ENCODE results near the gene IL15RA. TPM values are rescaled to one million over a fixed set of nuclear protein-coding genes. Genes with fewer than 3 reads are reported as not detected.

Gene IL15RA
- total RNA-seq (17.7 TPM), polyA plus RNA-seq (10 to 100 TPM in 1 of 4 donors, 1 to 10 TPM in 3; 9.1 to 13.4 (median 9.5) TPM)

DNA sequence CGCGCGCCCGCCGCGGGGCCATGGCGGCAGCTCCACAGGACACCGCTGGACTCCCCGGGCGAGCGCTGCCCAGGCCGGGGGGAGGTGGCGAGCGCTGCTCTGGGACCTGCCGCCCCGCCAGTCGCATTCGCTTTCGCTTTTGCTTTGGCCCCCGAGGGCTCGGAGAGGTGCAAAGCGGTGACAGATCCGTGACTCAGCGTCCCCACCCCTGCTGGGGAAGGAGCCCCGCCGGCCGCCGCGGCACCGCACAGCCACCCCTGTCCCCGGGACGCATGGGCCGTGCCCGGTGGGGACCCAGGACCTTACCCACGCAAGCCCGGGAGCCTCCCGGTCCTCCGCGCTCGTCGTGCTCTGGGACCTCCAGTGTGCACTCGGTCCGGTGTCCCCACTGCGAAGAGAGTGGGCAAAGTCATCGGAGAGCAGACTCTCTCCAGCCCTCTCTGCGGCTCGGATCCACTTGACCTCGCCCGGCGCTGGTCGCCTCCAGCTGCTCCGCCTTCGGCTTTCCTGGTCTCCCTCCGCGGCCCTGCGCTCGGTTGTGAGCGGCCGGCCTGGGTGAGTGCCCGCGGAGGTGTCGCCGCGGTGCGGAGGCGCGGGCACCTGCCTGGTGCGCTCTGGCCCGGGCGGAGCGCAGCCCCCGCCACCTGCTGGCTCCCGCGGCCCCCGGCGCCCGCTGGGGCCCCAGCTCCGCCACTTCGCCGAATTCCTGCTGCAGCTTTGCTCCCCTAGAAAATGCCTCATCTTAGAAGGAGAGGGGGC is at the start of gene IL15RA:
IL15RA (minus strand) TSS at position 73 of the 759 bp plus-strand sequence; CDS start at position 22, 51 bp downstream.
- H3K9me3 ChIP-seq (ENCODE audit: control insufficient read depth in 2 of 2, low read length in 2 of 2), result no peaks in the 10 kb centered on the region
- H3K27me3 Mint-ChIP-seq, result peaks cover 5% of the 10 kb centered on the region
- H3K4me1 Mint-ChIP-seq, result peaks cover 16 to 41% (median 26%) of the 10 kb centered on the region in 4 donors

DNA sequence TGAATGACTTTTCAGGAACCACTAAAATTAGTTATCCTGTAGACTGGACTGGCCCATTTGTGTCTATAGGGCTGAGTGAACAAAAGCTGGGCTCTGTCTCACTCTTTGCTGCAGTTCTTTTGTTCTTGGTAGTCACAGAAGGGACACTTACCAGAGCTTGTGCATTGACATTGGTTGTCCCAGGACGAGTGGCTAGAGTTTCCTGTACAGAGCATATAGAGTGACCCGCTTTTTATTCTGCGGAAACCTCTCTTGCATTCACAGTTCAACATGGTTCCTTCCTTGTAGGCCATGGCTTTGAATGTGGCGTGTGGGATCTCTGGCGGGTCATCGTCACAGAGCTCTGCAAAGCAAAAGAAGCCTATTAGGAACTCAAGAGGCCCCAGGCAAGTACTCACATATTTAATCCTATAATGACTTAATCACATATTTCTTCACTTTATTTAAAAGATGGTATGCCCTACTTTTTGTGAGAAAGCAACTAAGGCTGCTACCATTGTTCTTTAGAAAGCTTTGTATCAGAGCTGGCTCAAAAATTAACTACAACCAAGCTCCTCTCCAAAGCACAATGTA is 48.4 kb upstream of the IL15RA start:
- no peak for ATAC-seq (ENCODE audit: low read depth in 2 of 2)
- peaks cover 0 to 9% (median 0%) of the 10 kb centered on the region in 7 donors for H3K9me3 Mint-ChIP-seq
- no peak overlapping the region for H3K4me3 Mint-ChIP-seq
- H3K36me3 ChIP-seq (ENCODE audit: control insufficient read depth, insufficient read depth, low read length), result peaks cover 80% of the 10 kb centered on the region
- peaks cover 32% of the 10 kb centered on the region for H3K4me1 ChIP-seq (ENCODE audit: control insufficient read depth, insufficient read depth, low read length, poor library complexity, severe bottlenecking)
- H3K27me3 Mint-ChIP-seq, result no peaks in the 10 kb centered on the region
- peaks cover 20 to 77% (median 43%) of the 10 kb centered on the region in 4 donors for H3K4me1 Mint-ChIP-seq
- H3K27me3 ChIP-seq (ENCODE audit: control insufficient read depth, insufficient read depth, low read length), result no peaks in the 10 kb centered on the region
- peak overlapping the region; percentile 60 for H3K27ac ChIP-seq (ENCODE audit: insufficient read depth, low read length, poor library complexity, severe bottlenecking)
- peak overlapping the region; percentile 9 to 76 (median 48) for H3K27ac Mint-ChIP-seq
- H3K9me3 ChIP-seq (ENCODE audit: control insufficient read depth in 2 of 2, low read length in 2 of 2), result peaks cover 2 to 5% of the 10 kb centered on the region in 2 experiments
- H3K4me3 ChIP-seq (ENCODE audit: low read depth, low read length), result no peak overlapping the region
- no peak for DNase-seq
- peaks cover 71% of the 10 kb centered on the region for H3K36me3 Mint-ChIP-seq

More for the DNA sequence above, at the start of gene IL15RA:
- H3K4me1 ChIP-seq (ENCODE audit: control insufficient read depth, insufficient read depth, low read length, poor library complexity, severe bottlenecking), result peaks cover 37% of the 10 kb centered on the region
- peak within 1 kb of the TSS; percentile 89 for H3K27ac ChIP-seq (ENCODE audit: insufficient read depth, low read length, poor library complexity, severe bottlenecking)
- no peaks in the 10 kb centered on the region for H3K9me3 Mint-ChIP-seq
- peak; percentile 84 to 87 for ATAC-seq (ENCODE audit: low read depth in 2 of 2)
- no peaks in the 10 kb centered on the region for H3K36me3 Mint-ChIP-seq
- no peaks in the 10 kb centered on the region for H3K27me3 ChIP-seq (ENCODE audit: control insufficient read depth, insufficient read depth, low read length)
- peak within 1 kb of the TSS; percentile 96 to 99 (median 98) for H3K4me3 Mint-ChIP-seq
- peak within 1 kb of the TSS; percentile 96 to 98 (median 97) for H3K27ac Mint-ChIP-seq
- no peaks in the 10 kb centered on the region for H3K36me3 ChIP-seq (ENCODE audit: control insufficient read depth, insufficient read depth, low read length)
- H3K4me3 ChIP-seq (ENCODE audit: low read depth, low read length), result peak within 1 kb of the TSS; percentile 89
- DNase-seq, result peak; percentile 79 to 93 (median 82)

DNA sequence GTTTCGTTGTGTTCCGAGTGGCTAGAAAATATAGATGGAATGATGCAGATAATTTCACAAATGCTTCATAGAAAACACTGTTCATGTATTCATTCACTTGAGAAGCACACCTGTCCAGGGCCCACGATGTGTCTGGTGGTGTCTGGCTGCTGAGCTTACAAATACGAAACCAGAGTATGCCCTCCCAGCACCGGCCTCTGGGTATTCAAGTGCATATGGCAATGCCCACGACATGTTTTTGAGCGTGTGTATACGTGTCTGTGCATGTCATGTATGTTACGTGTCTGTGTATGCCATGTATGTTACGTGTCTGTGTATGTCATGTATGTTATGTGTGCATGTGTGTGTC is 47.0 kb upstream of the IL15RA start:
- Histone ChIP-seq H3K4me3 (ENCODE audit: low read depth, low read length) (no peak overlapping the region), H3K27ac (ENCODE audit: insufficient read depth, low read length, poor library complexity, severe bottlenecking) (peak overlapping the region; percentile 25), H3K4me1 (ENCODE audit: control insufficient read depth, insufficient read depth, low read length, poor library complexity, severe bottlenecking) (peaks cover 33% of the 10 kb centered on the region), H3K27me3 (ENCODE audit: control insufficient read depth, insufficient read depth, low read length) (no peaks in the 10 kb centered on the region), H3K36me3 (ENCODE audit: control insufficient read depth, insufficient read depth, low read length) (peaks cover 86% of the 10 kb centered on the region), H3K9me3 (ENCODE audit: control insufficient read depth in 2 of 2, low read length in 2 of 2) (no peaks in the 10 kb centered on the region)
- Mint-ChIP-seq H3K4me1 (peaks cover 11 to 72% (median 36%) of the 10 kb centered on the region in 4 donors), H3K9me3 (no peaks in the 10 kb centered on the region), H3K27me3 (no peaks in the 10 kb centered on the region), H3K27ac (peak overlapping the region in 2 of 3 donors; percentile 65 to 91), H3K4me3 (no peak overlapping the region), H3K36me3 (peaks cover 67% of the 10 kb centered on the region)
- ATAC-seq (ENCODE audit: low read depth in 2 of 2) (no peak), DNase-seq (no peak)

GRCh38 chr10:6023661-6024333 is 46.5 kb upstream of the IL15RA start:
- Histone ChIP-seq H3K4me1 (ENCODE audit: control insufficient read depth, insufficient read depth, low read length, poor library complexity, severe bottlenecking) (peaks cover 30% of the 10 kb centered on the region), H3K27me3 (ENCODE audit: control insufficient read depth, insufficient read depth, low read length) (no peaks in the 10 kb centered on the region), H3K36me3 (ENCODE audit: control insufficient read depth, insufficient read depth, low read length) (peaks cover 90% of the 10 kb centered on the region), H3K27ac (ENCODE audit: insufficient read depth, low read length, poor library complexity, severe bottlenecking) (peak overlapping the region; percentile 28), H3K4me3 (ENCODE audit: low read depth, low read length) (no peak overlapping the region), H3K9me3 (ENCODE audit: control insufficient read depth in 2 of 2, low read length in 2 of 2) (no peaks in the 10 kb centered on the region)
- H3K9me3 Mint-ChIP-seq, result no peaks in the 10 kb centered on the region
- H3K4me3 Mint-ChIP-seq, result no peak overlapping the region
- DNase-seq (no peak), ATAC-seq (ENCODE audit: low read depth in 2 of 2) (no peak)
- peaks cover 11 to 74% (median 41%) of the 10 kb centered on the region in 4 donors for H3K4me1 Mint-ChIP-seq
- peaks cover 73% of the 10 kb centered on the region for H3K36me3 Mint-ChIP-seq
- H3K27me3 Mint-ChIP-seq, result no peaks in the 10 kb centered on the region
- peak overlapping the region in 1 of 3 donors; percentile 91 for H3K27ac Mint-ChIP-seq

- Mint-ChIP-seq H3K4me3 (peak overlapping the region in 1 of 4 donors; percentile 11), H3K9me3 (no peaks in the 10 kb centered on the region), H3K4me1 (peaks cover 1 to 67% (median 33%) of the 10 kb centered on the region in 4 donors), H3K27ac (peak overlapping the region in 2 of 3 donors; percentile 71 to 91), H3K27me3 (no peaks in the 10 kb centered on the region), H3K36me3 (peaks cover 65% of the 10 kb centered on the region)
- ATAC-seq (ENCODE audit: low read depth in 2 of 2) (no peak), DNase-seq (no peak)
- H3K4me3 ChIP-seq (ENCODE audit: low read depth, low read length), result no peak overlapping the region
- H3K27me3 ChIP-seq (ENCODE audit: control insufficient read depth, insufficient read depth, low read length), result no peaks in the 10 kb centered on the region
- H3K27ac ChIP-seq (ENCODE audit: insufficient read depth, low read length, poor library complexity, severe bottlenecking), result peak overlapping the region; percentile 18
- peaks cover 93% of the 10 kb centered on the region for H3K36me3 ChIP-seq (ENCODE audit: control insufficient read depth, insufficient read depth, low read length)
- no peaks in the 10 kb centered on the region for H3K9me3 ChIP-seq (ENCODE audit: control insufficient read depth in 2 of 2, low read length in 2 of 2)
- peaks cover 24% of the 10 kb centered on the region for H3K4me1 ChIP-seq (ENCODE audit: control insufficient read depth, insufficient read depth, low read length, poor library complexity, severe bottlenecking)
Observed at GRCh38 chr10:6022660-6023059, 45.3 kb upstream of the IL15RA start.

GRCh38 chr10:6020826-6021225 is 43.5 kb upstream of the IL15RA start:
- peaks cover 5 to 62% (median 33%) of the 10 kb centered on the region in 4 donors for H3K4me1 Mint-ChIP-seq
- DNase-seq (no peak), ATAC-seq (ENCODE audit: low read depth in 2 of 2) (no peak)
- Histone ChIP-seq H3K36me3 (ENCODE audit: control insufficient read depth, insufficient read depth, low read length) (peaks cover 96% of the 10 kb centered on the region), H3K4me1 (ENCODE audit: control insufficient read depth, insufficient read depth, low read length, poor library complexity, severe bottlenecking) (peaks cover 9% of the 10 kb centered on the region), H3K27ac (ENCODE audit: insufficient read depth, low read length, poor library complexity, severe bottlenecking) (no peak overlapping the region), H3K4me3 (ENCODE audit: low read depth, low read length) (no peak overlapping the region), H3K9me3 (ENCODE audit: control insufficient read depth in 2 of 2, low read length in 2 of 2) (no peaks in the 10 kb centered on the region), H3K27me3 (ENCODE audit: control insufficient read depth, insufficient read depth, low read length) (no peaks in the 10 kb centered on the region)
- H3K9me3 Mint-ChIP-seq, result peaks cover 0 to 1% (median 0%) of the 10 kb centered on the region in 7 donors
- peaks cover 60% of the 10 kb centered on the region for H3K36me3 Mint-ChIP-seq
- H3K27ac Mint-ChIP-seq, result peak overlapping the region; percentile 65 to 91 (median 76)
- no peak overlapping the region for H3K4me3 Mint-ChIP-seq
- no peaks in the 10 kb centered on the region for H3K27me3 Mint-ChIP-seq

GRCh38 chr10:6019796-6020195 is 42.5 kb upstream of the IL15RA start:
- Histone ChIP-seq H3K27me3 (ENCODE audit: control insufficient read depth, insufficient read depth, low read length) (no peaks in the 10 kb centered on the region), H3K4me3 (ENCODE audit: low read depth, low read length) (no peak overlapping the region), H3K27ac (ENCODE audit: insufficient read depth, low read length, poor library complexity, severe bottlenecking) (peak overlapping the region; percentile 61), H3K9me3 (ENCODE audit: control insufficient read depth in 2 of 2, low read length in 2 of 2) (no peaks in the 10 kb centered on the region), H3K4me1 (ENCODE audit: control insufficient read depth, insufficient read depth, low read length, poor library complexity, severe bottlenecking) (peaks cover 14% of the 10 kb centered on the region), H3K36me3 (ENCODE audit: control insufficient read depth, insufficient read depth, low read length) (peaks cover 93% of the 10 kb centered on the region)
- Mint-ChIP-seq H3K4me3 (no peak overlapping the region), H3K4me1 (peaks cover 5 to 68% (median 39%) of the 10 kb centered on the region in 4 donors), H3K9me3 (peaks cover 0 to 1% (median 0%) of the 10 kb centered on the region in 7 donors), H3K27me3 (no peaks in the 10 kb centered on the region), H3K36me3 (peaks cover 62% of the 10 kb centered on the region), H3K27ac (peak overlapping the region; percentile 63 to 96 (median 65))
- ATAC-seq (ENCODE audit: low read depth in 2 of 2) (no peak), DNase-seq (peak in 1 of 3 donors; percentile 16)

Measured in CD4-positive, CD25-positive, alpha-beta regulatory T cell (primary cell).